HG03060 (cell line): ENCODE measurements around the gene DSCAM.
"Not testable (repeated sequence)": the region's sequence is repeated elsewhere in the genome, so short reads cannot be mapped to it uniquely, and the experiment has no call there.

Experiments used
- ATAC-seq: cut with Tn5 transposase; IDR thresholded peaks from one replicate; pipeline ENCODE4 v1.9.1; 2021; ENCODE audit warnings: low read depth, moderate number of reproducible peaks; ENCODE audit not compliant: unreplicated experiment

DSCAM gene

GRCh38 chr21:40481764-40482163, 365.2 kb downstream of the DSCAM start:
- no peak for ATAC-seq

GRCh38 chr21:40474513-40474912, 372.4 kb downstream of the DSCAM start:
- ATAC-seq, result no peak

GRCh38 chr21:40472013-40472412, 374.9 kb downstream of the DSCAM start:
- no peak for ATAC-seq

- no peak for ATAC-seq
Observed at GRCh38 chr21:40471103-40471502, 375.9 kb downstream of the DSCAM start.

- no peak for ATAC-seq
Observed at GRCh38 chr21:40466893-40467483, 380.0 kb downstream of the DSCAM start.

GRCh38 chr21:40465382-40465781, 381.6 kb downstream of the DSCAM start:
- ATAC-seq, result no peak

- ATAC-seq, result no peak
Observed at GRCh38 chr21:40463176-40463575, 383.8 kb downstream of the DSCAM start.

- ATAC-seq, result no peak
Observed at GRCh38 chr21:40461008-40461407, 385.9 kb downstream of the DSCAM start.

- no peak for ATAC-seq
Observed at GRCh38 chr21:40457741-40458140, 389.2 kb downstream of the DSCAM start.

GRCh38 chr21:40454057-40454456, 392.9 kb downstream of the DSCAM start:
- no peak for ATAC-seq

GRCh38 chr21:40453183-40453582, 393.8 kb downstream of the DSCAM start:
- ATAC-seq, result no peak

GRCh38 chr21:40452548-40452947, 394.4 kb downstream of the DSCAM start:
- no peak for ATAC-seq

- no peak for ATAC-seq
Observed at GRCh38 chr21:40447016-40447415, 399.9 kb downstream of the DSCAM start.

- ATAC-seq, result no peak
Observed at GRCh38 chr21:40445349-40445921, 401.5 kb downstream of the DSCAM start.

- ATAC-seq, result not testable (repeated sequence)
Observed at GRCh38 chr21:40439581-40439980, 407.4 kb downstream of the DSCAM start.

- no peak for ATAC-seq
Observed at GRCh38 chr21:40438616-40439015, 408.3 kb downstream of the DSCAM start.

- ATAC-seq, result no peak
Observed at GRCh38 chr21:40436261-40436660, 410.7 kb downstream of the DSCAM start.

GRCh38 chr21:40433538-40433937, 413.4 kb downstream of the DSCAM start:
- no peak for ATAC-seq

- ATAC-seq, result no peak
Observed at GRCh38 chr21:40425981-40426380, 421.0 kb downstream of the DSCAM start.

GRCh38 chr21:40422896-40423635, 423.9 kb downstream of the DSCAM start:
- no peak for ATAC-seq

- ATAC-seq, result no peak
Observed at GRCh38 chr21:40421121-40421520, 425.8 kb downstream of the DSCAM start.

GRCh38 chr21:40416572-40416971, 430.4 kb downstream of the DSCAM start:
- no peak for ATAC-seq
